Ammon's horn (tissue), 1 donor: ENCODE results near the gene CENPU.
"Not testable (repeated sequence)": the region's sequence is repeated elsewhere in the genome, so short reads cannot be mapped to it uniquely, and the experiment has no call there.

Source experiments
- DNase-seq: peaks from one replicate; pipeline ENCODE4 v3.0.0-alpha.2; 2016; ENCODE audit warnings: low spot score

CENPU gene

GRCh38 chr4:184752496-184753275 lies 18.8 kb upstream of the CENPU start:
- no peak for DNase-seq

- DNase-seq, result no peak
Observed at GRCh38 chr4:184751585-184751956, 17.7 kb upstream of the CENPU start.

GRCh38 chr4:184750926-184751584 lies 17.2 kb upstream of the CENPU start:
- no peak for DNase-seq

DNA sequence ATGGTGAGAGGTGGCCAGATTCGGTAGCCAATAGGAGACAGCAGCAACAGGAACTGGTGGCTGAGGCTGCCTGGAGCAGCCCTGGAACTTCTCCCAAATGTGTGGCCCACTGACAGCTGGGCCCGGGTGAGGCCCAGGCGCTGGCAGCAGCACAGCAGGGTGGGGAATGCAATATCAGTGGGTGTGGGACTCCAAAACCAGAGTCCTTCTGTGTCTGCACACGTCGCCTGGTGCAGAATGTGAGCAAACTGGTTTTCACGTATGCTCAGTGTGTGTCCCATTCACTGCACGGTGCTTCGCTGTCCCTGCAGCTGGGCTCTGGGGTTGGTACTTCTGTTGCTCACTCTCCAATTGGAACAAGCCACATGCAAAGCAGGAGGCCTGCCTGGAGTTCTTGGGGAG lies 14.4 kb upstream of the CENPU start:
- no peak for DNase-seq

DNA sequence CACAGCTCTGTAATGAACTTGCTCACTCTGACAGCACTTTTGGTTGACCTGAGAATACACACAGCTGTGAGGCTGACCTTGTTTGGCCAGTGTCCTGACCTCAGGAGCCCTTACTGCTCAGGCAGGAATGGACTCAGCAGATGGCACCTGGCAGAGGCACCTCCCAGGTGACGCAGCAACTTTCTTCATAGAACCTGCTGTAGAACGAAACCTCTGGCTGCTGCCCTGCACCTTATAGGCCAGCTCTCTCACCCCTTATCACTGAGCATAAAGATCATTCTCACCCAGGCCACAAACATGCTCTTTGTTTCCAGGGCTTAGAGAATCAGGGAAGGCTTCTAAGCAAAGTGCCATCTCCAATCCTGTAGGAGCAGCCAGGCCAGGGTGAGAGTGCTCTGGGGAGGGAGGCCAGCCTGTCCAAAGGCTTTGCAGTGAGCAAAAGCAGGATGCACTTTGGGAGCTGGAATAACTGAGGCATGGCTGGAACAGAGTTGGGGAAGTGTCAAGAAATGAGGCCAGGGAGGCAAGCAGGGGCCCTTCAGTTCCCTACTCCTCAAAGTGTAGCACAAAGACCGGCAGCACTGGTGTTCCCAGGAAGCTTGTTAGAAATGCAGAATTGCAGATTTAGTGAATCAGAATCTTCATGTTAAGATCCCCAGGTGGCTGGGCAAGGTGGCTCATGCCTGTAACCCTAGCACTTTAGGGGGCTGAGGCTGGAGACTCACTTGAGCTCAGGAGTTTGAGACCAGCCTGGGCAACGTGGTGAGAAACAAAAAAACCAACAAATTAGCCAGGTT lies 13.3 kb upstream of the CENPU start:
- DNase-seq, result no peak

DNA sequence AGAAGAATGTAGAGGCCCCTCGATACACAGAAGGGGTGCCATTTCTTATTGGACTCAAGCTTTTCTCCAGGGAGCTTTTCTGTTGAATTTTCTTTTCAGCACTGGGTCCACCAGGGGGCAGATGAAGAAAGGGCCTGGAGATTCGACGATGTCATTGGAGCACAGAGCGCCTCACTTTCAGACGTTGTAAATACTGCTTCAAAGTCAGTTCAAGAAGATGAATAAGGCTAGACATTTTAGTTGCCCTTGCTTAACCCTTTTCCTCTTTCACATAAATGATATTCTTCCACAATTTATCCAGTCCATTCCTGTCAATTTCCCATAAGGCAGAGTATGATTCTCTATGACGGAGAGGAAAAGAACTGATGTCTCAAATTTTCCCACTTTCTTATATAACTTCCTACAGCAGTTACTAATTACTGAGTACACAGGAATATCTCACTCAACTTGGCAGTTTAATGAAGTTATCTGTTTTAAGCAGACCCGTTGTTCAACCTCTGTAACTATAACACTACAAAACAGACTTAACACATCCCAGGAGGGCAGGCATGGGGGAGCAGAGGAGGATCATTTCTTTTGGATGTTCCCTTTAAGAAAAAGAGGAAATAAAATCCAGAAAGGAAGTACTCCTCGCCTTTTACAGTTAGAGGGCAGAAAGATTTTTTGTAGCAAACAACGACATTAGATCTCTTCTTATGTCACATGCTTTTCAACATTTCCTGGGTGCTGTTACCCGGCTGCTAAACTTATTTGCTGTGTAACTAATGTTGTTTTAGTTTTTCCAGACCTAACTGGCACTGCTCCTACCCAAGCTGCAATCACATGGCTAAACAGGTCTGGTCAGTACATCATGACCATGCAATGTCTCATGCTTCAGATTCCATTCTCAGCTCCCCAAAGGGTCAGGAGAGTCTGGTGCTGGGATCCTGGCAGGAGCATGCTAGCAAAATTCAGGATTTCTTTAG lies 12.2 kb upstream of the CENPU start:
- peak; percentile 86 for DNase-seq

DNA sequence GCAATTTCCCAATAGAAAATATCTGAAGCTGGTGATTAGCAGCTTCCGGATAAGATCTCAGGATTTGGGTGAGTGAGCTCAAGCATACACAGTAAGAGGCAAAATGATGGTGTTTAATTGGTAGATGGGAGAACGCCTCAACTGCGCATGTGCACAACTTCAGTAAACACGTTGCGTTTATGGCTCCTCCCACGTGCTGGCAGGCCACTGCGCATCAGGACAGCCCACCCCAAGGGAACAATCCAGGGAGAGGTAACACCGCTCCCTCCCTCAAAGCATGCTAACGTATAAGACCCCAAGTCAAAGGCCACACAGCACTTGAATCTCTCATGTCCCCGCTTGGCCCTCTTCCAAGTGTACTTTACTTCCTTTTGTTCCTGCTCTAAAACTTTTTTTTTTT lies 10.3 kb upstream of the CENPU start:
- DNase-seq, result no peak

DNA sequence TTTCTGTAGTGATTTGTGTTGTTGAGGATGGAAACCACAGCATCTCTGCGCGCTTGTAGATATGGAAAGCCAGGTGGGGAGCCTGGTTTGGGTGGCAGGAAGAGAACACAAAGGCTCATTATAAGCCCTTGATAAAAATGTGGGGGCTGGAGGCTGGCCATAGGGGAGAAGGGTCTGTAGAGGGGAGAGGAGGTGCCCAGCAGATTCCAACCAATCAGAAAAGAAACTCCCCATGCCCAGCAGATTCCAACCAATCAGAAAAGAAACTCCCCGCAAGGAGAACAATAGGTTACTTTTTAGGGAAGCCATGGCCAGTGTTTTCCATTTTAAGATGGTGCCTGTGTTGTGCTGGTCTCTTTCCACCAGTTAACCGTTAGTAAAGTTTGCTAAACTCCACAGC lies 9.8 kb upstream of the CENPU start:
- no peak for DNase-seq

DNA sequence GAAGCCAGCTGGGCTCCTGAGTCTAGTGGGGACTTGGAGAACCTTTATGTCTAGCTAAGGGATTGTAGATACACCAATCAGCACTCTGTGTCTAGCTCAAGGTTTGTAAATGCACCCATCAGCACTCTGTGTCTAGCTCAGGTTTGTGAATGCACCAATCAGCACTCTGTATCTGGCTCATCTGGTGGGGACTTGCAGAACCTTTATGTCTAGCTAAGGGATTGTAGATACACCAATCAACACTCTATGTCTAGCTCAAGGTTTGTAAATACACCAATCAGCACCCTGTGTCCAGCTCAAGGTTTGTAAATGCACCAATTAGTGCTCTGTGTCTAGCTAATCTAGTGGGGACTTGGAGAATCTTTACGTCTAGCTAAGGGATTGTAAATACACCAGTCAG lies 7.8 kb upstream of the CENPU start:
- DNase-seq, result not testable (repeated sequence)

- no peak for DNase-seq
Observed at GRCh38 chr4:184740980-184741391, 7.1 kb upstream of the CENPU start.

DNA sequence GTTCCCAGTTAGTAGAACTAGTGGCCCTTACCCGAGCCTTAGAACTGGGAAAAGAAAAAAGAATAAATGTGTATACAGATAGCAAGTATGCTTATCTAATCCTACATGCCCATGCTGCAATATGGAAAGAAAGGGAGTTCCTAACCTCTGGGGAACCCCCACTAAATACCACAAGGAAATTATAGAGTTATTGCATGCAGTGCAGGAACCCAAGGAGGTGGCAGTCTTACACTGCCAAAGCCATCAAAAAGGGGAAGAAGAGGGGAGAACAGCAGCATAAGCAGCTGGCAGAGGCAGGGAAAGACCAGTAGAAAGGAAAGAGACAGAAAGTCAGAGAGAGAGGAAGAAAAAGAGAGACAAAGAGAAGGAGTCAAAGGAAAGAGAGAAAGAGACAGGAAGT lies 5.7 kb upstream of the CENPU start:
- not testable (repeated sequence) for DNase-seq

DNA sequence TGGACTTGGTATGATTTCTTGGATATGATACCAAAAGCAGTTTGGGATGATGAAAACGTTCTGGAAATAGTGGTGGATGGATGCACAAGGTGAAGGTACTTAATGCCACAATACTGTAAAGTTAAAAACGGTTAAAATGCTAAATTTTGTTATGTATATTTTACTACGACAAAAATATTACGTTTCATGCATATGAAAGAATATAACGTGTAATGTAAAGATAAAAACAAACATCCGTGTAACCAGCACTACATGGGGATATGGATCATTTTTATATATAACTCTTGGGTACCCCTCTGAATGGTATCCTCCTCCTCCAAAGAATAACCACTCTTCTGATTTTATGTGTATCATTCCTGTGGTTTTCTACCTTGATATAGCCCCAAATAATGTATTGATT lies 862 bp upstream of the CENPU start:
- DNase-seq, result no peak

- no peak for DNase-seq
Observed at GRCh38 chr4:184732126-184732525, 1.8 kb downstream of the CENPU start.

DNA sequence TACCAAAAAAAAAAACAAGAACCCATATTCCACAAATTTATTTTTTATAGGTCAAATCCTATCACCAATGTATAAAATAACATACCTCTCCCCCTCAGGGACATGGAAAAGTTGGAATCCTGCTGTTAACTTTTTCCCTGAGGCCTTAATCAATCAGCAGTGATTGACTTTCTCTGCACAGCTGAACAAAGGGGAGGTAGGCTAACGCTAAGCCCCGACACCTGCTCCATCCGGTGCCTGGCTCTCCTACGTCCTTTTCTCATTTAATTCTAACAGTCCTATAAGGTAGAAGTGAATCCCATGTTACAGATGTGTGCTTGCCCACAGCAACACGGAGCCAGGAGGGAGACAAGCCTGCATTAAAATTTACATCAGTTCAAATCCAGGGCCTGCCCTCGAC lies 2.8 kb downstream of the CENPU start:
- no peak for DNase-seq

DNA sequence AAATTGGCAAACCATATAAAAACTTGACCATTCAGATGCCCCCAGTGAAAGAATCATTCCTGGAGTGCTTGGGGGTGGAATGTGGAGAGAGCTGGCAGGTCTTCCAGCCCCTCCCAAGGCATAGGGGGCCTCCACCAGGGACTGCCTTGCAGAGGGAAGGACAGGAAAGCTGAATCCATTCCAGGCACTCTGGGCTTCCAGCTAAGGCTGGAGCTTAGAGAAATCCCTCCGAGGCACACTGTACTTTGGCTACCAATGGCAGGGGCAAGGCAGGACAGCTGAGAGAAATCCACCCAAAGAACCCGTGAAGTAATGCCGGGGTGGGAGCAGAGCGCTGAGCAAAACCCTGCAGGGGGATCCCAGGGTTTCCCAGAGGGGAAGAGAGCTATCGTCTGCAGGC lies 4.0 kb downstream of the CENPU start:
- no peak for DNase-seq

DNA sequence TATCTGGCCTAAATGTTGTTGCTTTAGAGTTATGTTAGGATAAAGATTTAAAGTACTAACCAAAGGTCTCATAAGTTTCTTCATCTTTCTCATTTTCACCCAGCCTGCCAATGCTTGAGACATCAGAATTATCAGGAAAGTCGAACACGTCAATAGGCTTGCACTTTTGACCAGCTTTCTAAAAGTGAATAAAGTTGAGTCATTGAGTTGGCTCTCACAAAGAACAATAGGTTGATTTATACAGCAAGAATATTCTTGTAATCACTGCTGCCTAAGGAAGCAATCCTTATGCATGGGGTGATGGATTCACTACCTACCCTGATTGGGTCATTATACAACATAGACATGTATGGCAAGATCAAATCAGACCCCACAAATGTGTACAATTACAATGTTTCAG lies 5.0 kb downstream of the CENPU start:
- DNase-seq, result no peak

DNA sequence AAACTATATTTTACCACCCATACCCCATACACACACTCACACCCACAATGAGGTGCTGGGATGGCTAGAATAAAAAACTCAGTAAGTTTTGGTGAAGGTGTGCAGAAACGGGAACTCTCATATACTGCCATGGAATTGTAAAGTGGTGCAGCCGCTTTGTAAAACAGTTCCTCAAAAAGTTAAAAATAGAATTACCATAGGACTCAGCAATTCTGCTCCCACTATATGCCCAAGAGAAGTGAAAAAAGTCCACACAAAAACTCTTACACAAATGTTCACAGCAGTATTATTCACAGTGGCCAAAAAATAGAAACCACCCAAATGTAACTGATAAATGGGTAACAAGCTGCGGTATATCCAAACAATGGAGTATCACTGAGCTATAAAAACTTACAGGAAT lies 6.5 kb downstream of the CENPU start:
- DNase-seq, result no peak

GRCh38 chr4:184722798-184723197 lies 11.1 kb downstream of the CENPU start:
- no peak for DNase-seq

- no peak for DNase-seq
Observed at GRCh38 chr4:184721254-184721653, 12.6 kb downstream of the CENPU start.

GRCh38 chr4:184719407-184719806 lies 14.5 kb downstream of the CENPU start:
- no peak for DNase-seq

DNA sequence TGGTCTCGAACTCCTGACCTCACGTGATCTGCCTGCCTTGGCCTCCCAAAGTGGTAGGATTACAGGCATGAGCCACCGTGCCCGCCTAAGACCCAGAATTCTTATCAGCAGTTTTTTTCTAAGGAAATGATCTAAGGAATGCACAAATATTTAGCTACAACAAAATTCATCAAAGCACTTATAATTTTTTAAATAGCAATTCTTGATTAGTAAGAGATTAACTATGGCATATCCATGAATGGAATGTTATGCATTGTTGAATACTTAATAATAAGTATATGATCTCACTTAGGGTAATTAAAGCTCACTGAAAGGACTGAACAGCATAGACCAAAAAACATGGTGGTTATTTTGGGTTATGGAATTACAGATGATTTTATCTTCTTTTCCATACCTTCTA lies 18.4 kb downstream of the CENPU start:
- DNase-seq, result no peak

DNA sequence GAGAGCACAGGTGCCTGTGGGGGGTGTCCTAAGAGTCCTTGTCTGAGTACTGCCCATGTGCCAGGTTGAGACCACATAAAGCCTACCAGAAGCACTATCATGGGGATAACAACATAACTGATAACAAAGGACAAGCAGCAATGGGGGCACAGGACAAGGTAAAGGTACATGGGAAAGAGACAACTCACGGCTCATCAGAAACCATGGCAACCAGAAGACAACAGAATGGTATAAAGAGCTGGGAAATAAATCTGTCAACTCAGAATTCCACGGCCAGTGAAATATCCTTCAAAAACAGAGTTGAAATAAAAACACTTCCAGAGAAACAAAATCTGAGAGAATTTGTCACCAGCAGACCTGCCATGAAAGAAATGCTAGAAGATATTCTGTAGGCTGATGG lies 20.0 kb downstream of the CENPU start:
- no peak for DNase-seq
